Measurements from ENCODE around the gene BNIP2.
A peak's percentile ranks its signal among the peaks of the same experiment; 100 is the strongest.

Gene BNIP2

DNA sequence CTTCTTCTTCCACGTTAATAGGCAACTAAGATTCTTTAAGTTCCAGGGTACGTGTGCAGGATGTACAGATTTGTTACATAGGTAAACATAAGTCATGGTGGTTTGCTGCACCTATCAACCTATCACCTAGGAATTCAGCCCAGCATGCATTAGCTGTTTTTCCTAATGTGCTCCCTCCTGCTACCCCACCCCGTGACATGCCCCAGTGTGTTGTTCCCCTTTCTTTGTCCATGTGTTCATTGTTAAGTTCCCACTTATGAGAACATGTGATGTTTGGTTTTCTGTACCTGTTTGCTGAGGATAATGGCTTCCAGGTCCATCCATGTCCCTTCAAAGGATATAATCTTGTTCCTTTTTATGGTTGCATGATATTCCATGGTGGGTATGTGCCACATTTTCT lies 52.9 kb downstream of the BNIP2 start:
- Histone ChIP-seq H3K27me3 (ENCODE audit: insufficient read depth, insufficient read length) (no peaks in the 10 kb centered on the region), H3K4me1 (ENCODE audit: insufficient read depth, insufficient read length) (no peaks in the 10 kb centered on the region), H3K4me3 (ENCODE audit: insufficient read length, low read depth) (no peak overlapping the region), H3K36me3 (ENCODE audit: insufficient read depth, insufficient read length, low read length) (peaks cover 44% of the 10 kb centered on the region), H3K9ac (ENCODE audit: insufficient read length, low read depth) (no peak overlapping the region), H3K9me3 (ENCODE audit: insufficient read depth, low read length) (no peaks in the 10 kb centered on the region)
- no peak for DNase-seq (ENCODE audit: low read depth, low spot score)
- TF ChIP-seq ZNF274 (IDR thresholded peaks at IDR 0.05; ENCODE audit: low read depth, low read length) (no peak), SUZ12 (IDR thresholded peaks at IDR 0.05; ENCODE audit: extremely low read depth, insufficient read depth, insufficient read length) (no peak), YY1 (IDR thresholded peaks at IDR 0.05; ENCODE audit: insufficient read depth, insufficient read length) (no peak)

DNA sequence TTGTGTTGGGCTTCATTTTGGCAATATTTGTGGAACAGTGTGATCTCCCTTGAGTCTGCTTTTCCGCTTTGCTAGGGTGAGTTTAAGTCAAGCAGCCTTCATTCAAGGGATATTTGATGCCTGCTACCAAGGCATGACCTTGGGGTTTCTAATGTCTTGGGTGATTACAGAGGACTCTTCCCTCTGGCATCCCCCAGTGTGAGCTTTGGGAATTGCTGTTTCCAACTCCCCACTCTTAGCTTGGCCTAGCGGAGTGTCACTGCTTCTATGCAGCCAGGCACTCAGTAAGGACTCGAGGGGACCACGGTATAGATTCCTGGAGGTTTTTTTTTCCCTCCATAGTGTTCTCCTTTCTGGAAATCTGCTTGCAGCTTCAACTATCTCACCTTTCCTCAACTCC lies 56.4 kb downstream of the BNIP2 start:
- H3K36me3 ChIP-seq (ENCODE audit: insufficient read depth, insufficient read length, low read length), result peaks cover 14% of the 10 kb centered on the region
- DNase-seq (ENCODE audit: low read depth, low spot score), result peak; percentile 58
- no peaks in the 10 kb centered on the region for H3K27me3 ChIP-seq (ENCODE audit: insufficient read depth, insufficient read length)
- H3K9ac ChIP-seq (ENCODE audit: insufficient read length, low read depth), result no peak overlapping the region
- no peaks in the 10 kb centered on the region for H3K9me3 ChIP-seq (ENCODE audit: insufficient read depth, low read length)
- no peak overlapping the region for H3K4me3 ChIP-seq (ENCODE audit: insufficient read length, low read depth)
- TF ChIP-seq YY1 (IDR thresholded peaks at IDR 0.05; ENCODE audit: insufficient read depth, insufficient read length), result no peak
- TF ChIP-seq ZNF274 (IDR thresholded peaks at IDR 0.05; ENCODE audit: low read depth, low read length), result no peak
- TF ChIP-seq SUZ12 (IDR thresholded peaks at IDR 0.05; ENCODE audit: extremely low read depth, insufficient read depth, insufficient read length), result no peak
- no peaks in the 10 kb centered on the region for H3K4me1 ChIP-seq (ENCODE audit: insufficient read depth, insufficient read length)

DNA sequence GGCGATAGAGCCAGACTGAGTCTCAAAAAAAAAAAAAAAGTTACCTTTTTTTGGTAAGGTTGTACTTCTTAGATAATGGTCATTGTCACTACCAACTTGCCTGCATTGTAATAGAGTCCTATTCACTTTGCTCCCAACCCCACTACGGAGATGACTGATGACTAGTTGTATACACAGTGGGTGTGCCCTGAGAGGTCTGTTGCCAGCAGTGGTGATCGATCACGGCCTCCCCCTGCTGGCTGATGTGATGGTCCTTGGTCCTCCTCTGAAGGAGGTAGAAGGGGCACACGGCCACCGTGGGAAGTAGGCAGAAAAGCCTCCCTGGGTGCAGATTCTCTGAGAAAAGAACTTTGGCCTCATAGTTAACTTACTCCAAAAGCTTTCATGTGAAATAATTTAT lies 66.8 kb downstream of the BNIP2 start:
- no peaks in the 10 kb centered on the region for H3K36me3 ChIP-seq (ENCODE audit: insufficient read depth, insufficient read length, low read length)

DNA sequence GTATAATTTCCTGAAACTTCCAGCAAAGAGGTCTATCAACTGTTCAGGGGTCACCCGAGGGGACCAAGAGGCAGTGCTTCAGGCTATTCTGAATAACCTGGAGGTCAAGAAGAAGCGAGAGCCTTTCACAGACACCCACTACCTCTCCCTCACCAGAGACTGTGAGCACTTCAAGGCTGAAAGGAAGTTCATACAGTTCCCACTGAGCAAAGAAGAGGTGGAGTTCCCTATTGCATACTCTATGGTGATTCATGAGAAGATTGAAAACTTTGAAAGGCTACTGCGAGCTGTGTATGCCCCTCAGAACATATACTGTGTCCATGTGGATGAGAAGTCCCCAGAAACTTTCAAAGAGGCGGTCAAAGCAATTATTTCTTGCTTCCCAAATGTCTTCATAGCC lies 70.7 kb downstream of the BNIP2 start:
- Histone ChIP-seq H3K27me3 (ENCODE audit: insufficient read depth, insufficient read length) (no peaks in the 10 kb centered on the region), H3K4me1 (ENCODE audit: insufficient read depth, insufficient read length) (no peaks in the 10 kb centered on the region), H3K9ac (ENCODE audit: insufficient read length, low read depth) (no peak overlapping the region), H3K4me3 (ENCODE audit: insufficient read length, low read depth) (no peak overlapping the region), H3K9me3 (ENCODE audit: insufficient read depth, low read length) (no peaks in the 10 kb centered on the region), H3K36me3 (ENCODE audit: insufficient read depth, insufficient read length, low read length) (no peaks in the 10 kb centered on the region)
- no peak for DNase-seq (ENCODE audit: low read depth, low spot score)
- TF ChIP-seq YY1 (IDR thresholded peaks at IDR 0.05; ENCODE audit: insufficient read depth, insufficient read length) (no peak), ZNF274 (IDR thresholded peaks at IDR 0.05; ENCODE audit: low read depth, low read length) (no peak), SUZ12 (IDR thresholded peaks at IDR 0.05; ENCODE audit: extremely low read depth, insufficient read depth, insufficient read length) (no peak)

More for the DNA sequence above, 66.8 kb downstream of the BNIP2 start:
- Histone ChIP-seq H3K4me3 (ENCODE audit: insufficient read length, low read depth) (no peak overlapping the region), H3K27me3 (ENCODE audit: insufficient read depth, insufficient read length) (peaks cover 5% of the 10 kb centered on the region), H3K4me1 (ENCODE audit: insufficient read depth, insufficient read length) (no peaks in the 10 kb centered on the region), H3K9me3 (ENCODE audit: insufficient read depth, low read length) (no peaks in the 10 kb centered on the region), H3K9ac (ENCODE audit: insufficient read length, low read depth) (no peak overlapping the region)
- DNase-seq (ENCODE audit: low read depth, low spot score), result peak; percentile 40
- TF ChIP-seq ZNF274 (IDR thresholded peaks at IDR 0.05; ENCODE audit: low read depth, low read length) (no peak), YY1 (IDR thresholded peaks at IDR 0.05; ENCODE audit: insufficient read depth, insufficient read length) (no peak), SUZ12 (IDR thresholded peaks at IDR 0.05; ENCODE audit: extremely low read depth, insufficient read depth, insufficient read length) (no peak)

DNA sequence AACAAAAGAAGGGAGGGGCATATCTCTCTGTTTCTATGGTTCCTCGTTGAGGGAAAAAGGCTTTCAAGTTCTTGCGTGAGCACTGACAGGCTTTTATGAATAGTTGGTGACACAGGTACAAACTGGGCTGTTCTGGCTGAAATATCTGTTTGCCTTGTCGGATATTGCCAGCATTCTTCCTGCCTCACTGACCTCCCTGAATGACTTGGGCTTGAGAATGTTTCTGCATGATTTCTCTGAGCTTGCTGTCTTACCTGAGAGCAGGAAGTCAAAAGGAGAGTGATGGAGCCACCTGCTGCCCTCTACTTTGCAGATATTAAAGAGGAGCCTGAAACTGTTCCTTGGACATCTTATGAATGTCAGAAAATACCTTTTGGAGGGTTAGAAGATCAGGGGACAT lies 72.7 kb downstream of the BNIP2 start:
- H3K4me1 ChIP-seq (ENCODE audit: insufficient read depth, insufficient read length), result no peaks in the 10 kb centered on the region
- H3K27me3 ChIP-seq (ENCODE audit: insufficient read depth, insufficient read length), result no peaks in the 10 kb centered on the region
- no peaks in the 10 kb centered on the region for H3K9me3 ChIP-seq (ENCODE audit: insufficient read depth, low read length)
- no peaks in the 10 kb centered on the region for H3K36me3 ChIP-seq (ENCODE audit: insufficient read depth, insufficient read length, low read length)
- TF ChIP-seq SUZ12 (IDR thresholded peaks at IDR 0.05; ENCODE audit: extremely low read depth, insufficient read depth, insufficient read length) (no peak), ZNF274 (IDR thresholded peaks at IDR 0.05; ENCODE audit: low read depth, low read length) (no peak), YY1 (IDR thresholded peaks at IDR 0.05; ENCODE audit: insufficient read depth, insufficient read length) (no peak)
- DNase-seq (ENCODE audit: low read depth, low spot score), result no peak
- H3K9ac ChIP-seq (ENCODE audit: insufficient read length, low read depth), result no peak overlapping the region
- no peak overlapping the region for H3K4me3 ChIP-seq (ENCODE audit: insufficient read length, low read depth)

DNA sequence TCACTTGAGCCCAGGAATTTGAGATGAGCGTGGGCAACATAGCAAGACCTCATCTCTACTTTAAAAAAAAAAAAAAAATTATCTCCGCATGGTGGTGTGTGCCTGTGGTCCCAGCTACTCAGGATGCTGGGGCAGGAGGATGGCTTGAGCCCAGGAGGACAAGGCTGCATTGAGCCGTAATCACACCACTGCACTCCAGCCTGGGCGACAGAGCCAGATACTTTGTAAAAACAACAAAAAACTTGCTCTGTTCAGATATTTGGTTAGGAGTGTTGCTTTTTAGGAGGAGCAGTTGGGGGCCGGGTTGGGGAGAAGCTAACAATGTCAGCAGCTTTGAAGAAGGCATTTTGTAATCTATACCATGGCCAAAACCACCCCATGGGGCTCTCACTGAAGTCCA lies 73.5 kb downstream of the BNIP2 start:
- H3K36me3 ChIP-seq (ENCODE audit: insufficient read depth, insufficient read length, low read length), result no peaks in the 10 kb centered on the region
- no peaks in the 10 kb centered on the region for H3K27me3 ChIP-seq (ENCODE audit: insufficient read depth, insufficient read length)
- no peak overlapping the region for H3K9ac ChIP-seq (ENCODE audit: insufficient read length, low read depth)
- no peak overlapping the region for H3K4me3 ChIP-seq (ENCODE audit: insufficient read length, low read depth)
- no peaks in the 10 kb centered on the region for H3K9me3 ChIP-seq (ENCODE audit: insufficient read depth, low read length)
- no peak for TF ChIP-seq YY1 (IDR thresholded peaks at IDR 0.05; ENCODE audit: insufficient read depth, insufficient read length)
- TF ChIP-seq ZNF274 (IDR thresholded peaks at IDR 0.05; ENCODE audit: low read depth, low read length), result no peak
- TF ChIP-seq SUZ12 (IDR thresholded peaks at IDR 0.05; ENCODE audit: extremely low read depth, insufficient read depth, insufficient read length), result no peak
- H3K4me1 ChIP-seq (ENCODE audit: insufficient read depth, insufficient read length), result no peaks in the 10 kb centered on the region
- no peak for DNase-seq (ENCODE audit: low read depth, low spot score)

DNA sequence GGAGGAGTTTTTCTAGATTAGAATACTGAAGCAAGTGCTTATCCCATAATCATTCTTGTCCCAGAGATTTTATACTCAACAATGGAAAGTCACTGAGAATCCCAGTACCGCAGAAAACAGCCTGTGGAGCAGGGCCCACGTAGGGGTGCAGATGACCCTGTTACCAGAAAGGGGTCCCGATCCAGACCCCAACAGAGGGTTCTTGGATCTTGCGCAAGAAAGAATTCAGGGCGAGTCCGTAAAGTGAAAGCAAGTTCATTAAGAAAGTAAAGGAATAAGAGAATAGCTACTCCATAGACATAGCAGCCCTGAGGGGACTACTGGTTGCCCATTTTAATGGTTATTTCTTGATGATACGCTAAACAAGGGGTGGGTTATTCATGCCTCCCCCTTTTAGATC lies 75.0 kb downstream of the BNIP2 start:
- no peaks in the 10 kb centered on the region for H3K9me3 ChIP-seq (ENCODE audit: insufficient read depth, low read length)
- TF ChIP-seq YY1 (IDR thresholded peaks at IDR 0.05; ENCODE audit: insufficient read depth, insufficient read length) (no peak), ZNF274 (IDR thresholded peaks at IDR 0.05; ENCODE audit: low read depth, low read length) (no peak), SUZ12 (IDR thresholded peaks at IDR 0.05; ENCODE audit: extremely low read depth, insufficient read depth, insufficient read length) (no peak)
- no peak for DNase-seq (ENCODE audit: low read depth, low spot score)

More for the DNA sequence above, 75.0 kb downstream of the BNIP2 start:
- Histone ChIP-seq H3K4me1 (ENCODE audit: insufficient read depth, insufficient read length) (no peaks in the 10 kb centered on the region), H3K36me3 (ENCODE audit: insufficient read depth, insufficient read length, low read length) (no peaks in the 10 kb centered on the region), H3K4me3 (ENCODE audit: insufficient read length, low read depth) (no peak overlapping the region), H3K27me3 (ENCODE audit: insufficient read depth, insufficient read length) (no peaks in the 10 kb centered on the region), H3K9ac (ENCODE audit: insufficient read length, low read depth) (no peak overlapping the region)
